GM18519 (cell line): Measurements from ENCODE around the gene CDX2.
"Not testable (repeated sequence)": the region's sequence is repeated elsewhere in the genome, so short reads cannot be mapped to it uniquely, and the experiment has no call there.

Experiments
- ATAC-seq: cut with Tn5 transposase; IDR thresholded peaks from one replicate; pipeline ENCODE4 v1.9.1; 2021; ENCODE audit warnings: mild to moderate bottlenecking, moderate library complexity; ENCODE audit not compliant: unreplicated experiment, low FRiP score

CDX2 gene

DNA sequence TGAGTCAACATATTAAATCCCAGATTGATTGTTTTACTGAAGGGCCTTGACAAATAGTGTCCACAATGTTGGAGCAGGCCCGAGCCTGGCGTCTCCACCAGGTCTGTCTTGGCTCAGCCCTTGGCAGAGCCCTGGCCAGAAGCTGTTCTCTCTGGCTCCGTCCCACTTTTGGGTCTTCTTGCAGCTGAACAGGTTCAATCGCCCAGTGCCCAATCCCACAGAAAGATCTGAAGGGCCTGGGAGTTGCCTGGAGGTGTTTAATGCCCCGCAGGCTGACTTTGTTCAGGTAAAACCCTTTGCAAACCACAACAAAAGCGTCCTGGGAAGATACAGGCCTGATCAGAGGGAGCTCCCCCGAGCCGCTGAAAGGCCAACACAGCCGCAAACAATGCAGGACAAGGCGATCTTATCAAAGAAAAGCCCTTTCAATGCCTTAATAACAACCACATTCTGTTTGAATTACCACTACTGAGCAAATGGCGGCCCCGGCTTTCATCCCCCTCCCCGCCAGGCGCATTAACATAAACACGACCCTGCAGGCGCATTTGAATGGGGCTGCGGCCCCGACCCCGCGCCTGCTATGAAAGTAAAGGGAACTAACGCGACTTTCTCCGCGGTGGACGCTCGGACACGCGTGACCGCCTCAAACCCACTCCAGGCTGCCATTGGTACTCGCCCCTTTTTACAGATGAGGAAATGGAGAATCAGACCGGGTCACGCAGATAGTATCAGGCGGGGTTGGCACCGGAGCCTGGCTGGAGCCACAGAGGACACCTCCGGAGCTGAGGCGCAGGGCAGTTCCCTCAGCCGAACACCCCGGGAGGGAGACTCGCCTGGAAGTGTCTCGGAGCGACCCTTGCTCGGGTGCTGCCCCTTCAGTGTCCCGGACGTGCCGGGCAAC is 3.1 kb downstream of the CDX2 start:
- no peak for ATAC-seq

- no peak for ATAC-seq
Observed at GRCh38 chr13:27965343-27965739, 3.8 kb downstream of the CDX2 start.

DNA sequence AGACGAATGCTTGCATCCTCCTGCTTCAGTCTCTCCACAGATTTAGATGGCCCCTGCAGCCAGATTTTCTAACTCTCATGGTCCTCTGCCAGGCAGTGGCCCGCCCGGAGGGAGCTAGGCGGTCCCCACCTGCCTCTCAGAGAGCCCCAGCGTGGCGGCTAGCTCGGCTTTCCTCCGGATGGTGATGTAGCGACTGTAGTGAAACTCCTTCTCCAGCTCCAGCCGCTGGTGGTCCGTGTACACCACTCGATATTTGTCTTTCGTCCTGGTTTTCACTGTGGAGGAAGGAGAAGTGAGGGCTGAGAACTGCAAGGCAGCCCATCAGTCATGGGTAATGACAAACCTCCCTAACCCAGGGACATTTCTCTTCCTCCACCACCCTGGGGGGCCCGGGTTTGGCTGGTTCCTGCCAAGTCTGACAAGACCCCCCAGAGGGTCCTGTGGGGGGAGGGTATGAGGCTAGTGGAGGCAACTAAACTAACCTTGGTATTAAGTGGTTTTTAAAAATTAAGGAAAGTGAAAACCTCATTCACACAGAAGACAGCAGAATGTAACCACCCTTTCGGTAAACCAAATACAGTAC is 4.3 kb downstream of the CDX2 start:
- no peak for ATAC-seq

DNA sequence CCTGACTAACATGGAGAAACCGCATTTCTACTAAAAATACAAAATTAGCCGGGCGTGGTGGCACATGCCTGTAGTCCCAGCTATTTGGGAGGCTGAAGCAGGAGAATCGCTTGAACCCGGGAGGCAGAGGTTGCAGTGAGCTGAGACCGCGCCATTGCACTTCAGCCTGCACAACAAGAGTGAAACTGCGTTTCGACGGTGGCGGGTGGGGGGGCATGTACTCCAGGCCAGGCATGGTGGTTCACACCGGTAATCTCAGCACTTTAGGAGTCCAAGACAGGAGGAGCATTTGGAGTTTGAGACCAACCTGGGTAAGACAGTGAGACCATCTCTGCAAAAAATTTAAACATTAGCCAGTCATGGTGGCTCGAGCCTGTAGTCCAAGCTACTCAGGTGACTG is 4.9 kb downstream of the CDX2 start:
- not testable (repeated sequence) for ATAC-seq

GRCh38 chr13:27963491-27963890 is 5.6 kb downstream of the CDX2 start:
- no peak for ATAC-seq

DNA sequence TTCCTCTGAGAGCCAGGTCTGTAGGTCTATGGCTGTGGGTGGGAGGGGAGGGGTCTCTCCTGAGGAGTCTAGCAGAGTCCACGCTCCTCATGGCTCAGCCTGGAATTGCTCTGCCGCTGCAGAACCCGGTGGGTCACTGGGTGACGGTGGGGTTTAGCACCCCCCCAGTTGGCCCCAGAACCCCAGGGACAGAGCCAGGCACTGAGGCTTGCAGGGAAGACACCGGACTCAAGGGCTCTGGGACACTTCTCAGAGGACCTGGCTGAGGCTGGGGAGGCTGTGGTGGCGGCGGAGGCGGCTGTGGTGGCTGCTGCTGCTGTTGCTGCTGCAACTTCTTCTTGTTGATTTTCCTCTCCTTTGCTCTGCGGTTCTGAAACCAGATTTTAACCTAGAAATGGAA is 6.1 kb downstream of the CDX2 start:
- no peak for ATAC-seq

DNA sequence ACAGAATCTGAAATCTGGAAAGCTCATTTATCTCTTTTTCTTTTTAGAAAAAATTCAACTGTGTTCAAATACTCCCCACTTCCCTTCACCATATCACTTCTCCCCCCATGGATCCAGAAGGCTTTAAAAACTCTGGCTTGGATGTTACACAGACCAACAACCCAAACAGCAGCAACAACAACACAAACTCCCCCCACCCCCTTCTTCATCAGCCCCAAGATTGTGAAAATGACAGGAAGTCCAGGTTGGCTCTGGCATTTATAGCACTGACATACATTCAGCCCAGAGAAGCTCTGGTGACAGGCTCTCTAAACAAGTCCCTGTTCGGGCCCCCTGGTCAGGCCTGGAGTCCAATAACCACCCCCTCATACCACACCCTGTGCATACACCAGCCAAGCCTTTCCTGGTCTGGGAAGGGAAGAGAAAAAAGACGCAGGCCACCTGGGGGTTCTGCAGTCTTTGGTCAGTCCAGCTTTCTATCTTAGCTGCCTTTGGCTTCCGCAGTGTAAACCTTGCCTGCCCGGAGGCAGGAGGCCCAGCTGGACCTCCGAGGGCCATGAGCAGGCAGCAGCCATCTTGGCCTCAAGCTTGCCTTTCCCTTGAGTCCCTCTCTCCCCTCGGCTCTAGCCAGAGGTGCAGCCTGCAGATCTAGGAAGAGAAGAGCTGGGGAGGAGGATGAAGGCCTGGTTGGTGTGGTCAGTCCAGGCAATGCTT is 6.8 kb downstream of the CDX2 start:
- ATAC-seq = no peak

GRCh38 chr13:27961227-27962085 is 7.7 kb downstream of the CDX2 start:
- ATAC-seq = no peak

DNA sequence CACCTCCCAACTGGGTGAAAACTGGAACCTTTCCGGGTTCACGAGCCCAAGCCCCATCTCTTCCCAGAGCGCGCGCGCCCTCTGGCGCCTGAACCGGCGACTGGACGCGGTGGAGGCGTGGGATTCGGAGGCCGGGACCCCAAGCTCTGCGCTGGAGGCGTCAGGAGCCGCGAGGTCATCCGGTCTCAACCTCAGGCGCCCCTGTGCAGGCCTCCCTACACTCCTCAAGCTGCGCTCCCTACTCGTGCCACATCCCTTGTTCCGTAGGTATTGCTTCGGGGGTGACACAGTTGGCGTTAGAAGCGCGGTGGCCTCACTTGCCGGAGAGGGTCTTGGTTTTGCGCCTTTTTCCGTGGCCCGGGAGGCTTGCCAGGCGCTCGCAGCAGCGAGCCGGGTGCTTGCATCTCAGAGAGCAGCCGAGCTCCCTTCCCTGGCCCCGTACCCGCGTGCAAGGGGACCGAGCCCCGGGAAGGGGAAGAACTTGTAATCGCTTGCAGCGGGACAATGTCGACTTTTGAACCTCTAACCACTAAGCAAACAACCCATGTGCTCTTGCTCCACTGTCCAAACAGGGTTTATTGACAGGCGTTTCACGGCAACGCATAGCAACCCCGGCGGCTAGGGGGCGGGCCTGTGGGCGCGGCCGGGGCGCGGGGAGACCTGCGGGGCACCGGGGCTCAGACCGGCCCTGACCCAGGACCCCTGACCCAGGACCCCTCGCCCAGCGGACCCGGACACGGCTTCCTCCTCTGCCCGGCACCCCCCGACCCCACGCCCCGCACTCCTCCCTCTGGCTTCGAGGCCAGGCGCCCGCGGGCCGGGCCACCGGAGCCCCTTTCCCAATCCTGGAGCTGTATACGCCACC is 8.5 kb downstream of the CDX2 start:
- no peak for ATAC-seq

GRCh38 chr13:27959976-27960361 is 9.1 kb downstream of the CDX2 start:
- no peak for ATAC-seq

GRCh38 chr13:27956576-27957300 is 12.4 kb downstream of the CDX2 start:
- no peak for ATAC-seq

- ATAC-seq = no peak
Observed at GRCh38 chr13:27955014-27955591, 14.0 kb downstream of the CDX2 start.

GRCh38 chr13:27954406-27954851 is 14.7 kb downstream of the CDX2 start:
- ATAC-seq = no peak

- ATAC-seq = no peak
Observed at GRCh38 chr13:27953676-27954405, 15.3 kb downstream of the CDX2 start.

- ATAC-seq = no peak
Observed at GRCh38 chr13:27952876-27953675, 16.0 kb downstream of the CDX2 start.

DNA sequence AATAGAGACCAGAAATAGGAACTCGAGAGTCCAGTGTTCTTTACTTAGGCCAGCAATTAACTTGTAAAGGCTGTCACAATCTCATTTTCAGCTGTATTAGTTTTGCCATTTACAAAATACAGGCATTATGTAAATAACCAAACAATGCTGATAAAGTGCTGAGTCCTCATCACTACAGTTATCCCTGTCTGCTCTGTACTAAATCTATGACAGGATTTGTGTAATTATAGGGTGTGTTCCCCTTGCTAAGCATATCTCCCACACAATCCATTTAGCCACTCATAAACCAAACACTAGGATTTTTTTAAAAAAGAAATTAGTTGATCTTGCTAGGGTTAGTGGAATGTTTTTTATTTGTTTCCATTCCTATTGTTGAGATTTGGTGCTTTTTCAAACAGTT is 26.1 kb downstream of the CDX2 start:
- no peak for ATAC-seq
